Activated CD8-positive, alpha-beta T cell treated with anti-CD3 and anti-CD28 coated beads, Interleukin-2, amount 10 ng/mL, durations not matched to agents 7 days and 5 days (primary cell): ENCODE measurements around the gene ALPK1. TPM values are rescaled to one million over a fixed set of nuclear protein-coding genes. Genes with fewer than 3 reads are reported as not detected.

Source experiments
- ATAC-seq: fragments of 150-1000 bp; cut with Tn5 transposase; one replicate; pipeline ENCODE4 v1.10.0; 2021; ENCODE audit warnings: moderate library complexity
- CTCF ChIA-PET: fragments of 350-600 bp; sonication (Branson Sonifier 250); formaldehyde crosslinking; loops from one replicate; lab custom pipeline; 2021; ENCODE audit warnings: antibody characterized with exemption; lab: Charles Lee
- POLR2A ChIA-PET: fragments of 350-600 bp; sonication (Branson Sonifier 250); formaldehyde crosslinking; loops from one replicate; lab custom pipeline; 2021; ENCODE audit warnings: antibody characterized with exemption; lab: Charles Lee
- DNase-seq: peaks from one replicate; pipeline ENCODE4 v3.0.0-alpha.2; 2020
- H3K27ac Mint-ChIP-seq: one replicate; pipeline ENCODE4 v1.8.0; 2021; ENCODE audit warnings: mild to moderate bottlenecking, mixed read lengths
- H3K27me3 Mint-ChIP-seq: one replicate; pipeline ENCODE4 v1.8.0; 2021; ENCODE audit warnings: low read depth, mixed read lengths
- H3K36me3 Mint-ChIP-seq: one replicate; pipeline ENCODE4 v1.8.0; 2021; ENCODE audit warnings: low read depth, mixed read lengths
- H3K4me1 Mint-ChIP-seq: one replicate; pipeline ENCODE4 v1.8.0; 2021; ENCODE audit warnings: low read depth, mixed read lengths
- H3K4me3 Mint-ChIP-seq: one replicate; pipeline ENCODE4 v1.8.0; 2021; ENCODE audit warnings: mild to moderate bottlenecking, mixed read lengths
- H3K9me3 Mint-ChIP-seq: one replicate; pipeline ENCODE4 v1.8.0; 2022; ENCODE audit warnings: mixed read lengths; ENCODE audit not compliant: insufficient read depth
- total RNA-seq, 2 experiments: library from RNA; stranded (reverse); gene quantifications; one replicate each; pipeline ENCODE4 v1.2.3, GENCODE V29; 2021

ALPK1 gene
- total RNA-seq, 2 experiments from 2014 or later: 11.8 to 14.1 TPM

DNA sequence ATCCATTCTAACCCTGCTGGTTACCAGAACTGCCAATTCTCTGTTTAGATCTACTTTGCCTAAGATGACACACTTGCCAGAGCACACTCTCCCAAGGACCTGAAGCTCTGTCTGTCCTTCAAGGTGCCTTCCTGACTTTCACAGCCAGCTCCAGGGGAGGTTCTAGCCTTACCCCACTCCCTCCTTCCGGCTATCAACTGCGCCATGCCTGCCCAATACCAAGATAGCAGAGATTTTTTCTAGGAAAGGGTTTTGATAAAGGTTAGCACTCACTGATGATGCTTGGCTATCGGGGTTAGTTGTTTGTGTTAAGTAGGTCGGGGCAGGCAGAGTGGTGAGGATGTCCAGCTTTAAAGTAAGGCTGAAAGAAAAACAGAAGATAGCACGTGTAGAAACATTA is 14.3 kb downstream of the ALPK1 start:
- ChIA-PET CTCF (interaction anchor here (1.0 to 2.4 kb wide), 4 partner anchors 9 to 454 kb away, joined by 3 to 5 read pairs (median 4); no protein-coding TSS in a partner anchor), POLR2A (interaction anchor here (0.6 kb wide), 2 partner anchors 27 to 348 kb away, joined by 3 to 4 read pairs; no protein-coding TSS in a partner anchor)
- no peak overlapping the region for H3K27ac Mint-ChIP-seq
- H3K27me3 Mint-ChIP-seq: no peaks in the 10 kb centered on the region
- peaks cover 26% of the 10 kb centered on the region for H3K4me1 Mint-ChIP-seq
- peaks cover 13% of the 10 kb centered on the region for H3K36me3 Mint-ChIP-seq
- H3K4me3 Mint-ChIP-seq: no peak overlapping the region
- DNase-seq (no peak), ATAC-seq (no peak)
- no peaks in the 10 kb centered on the region for H3K9me3 Mint-ChIP-seq

DNA sequence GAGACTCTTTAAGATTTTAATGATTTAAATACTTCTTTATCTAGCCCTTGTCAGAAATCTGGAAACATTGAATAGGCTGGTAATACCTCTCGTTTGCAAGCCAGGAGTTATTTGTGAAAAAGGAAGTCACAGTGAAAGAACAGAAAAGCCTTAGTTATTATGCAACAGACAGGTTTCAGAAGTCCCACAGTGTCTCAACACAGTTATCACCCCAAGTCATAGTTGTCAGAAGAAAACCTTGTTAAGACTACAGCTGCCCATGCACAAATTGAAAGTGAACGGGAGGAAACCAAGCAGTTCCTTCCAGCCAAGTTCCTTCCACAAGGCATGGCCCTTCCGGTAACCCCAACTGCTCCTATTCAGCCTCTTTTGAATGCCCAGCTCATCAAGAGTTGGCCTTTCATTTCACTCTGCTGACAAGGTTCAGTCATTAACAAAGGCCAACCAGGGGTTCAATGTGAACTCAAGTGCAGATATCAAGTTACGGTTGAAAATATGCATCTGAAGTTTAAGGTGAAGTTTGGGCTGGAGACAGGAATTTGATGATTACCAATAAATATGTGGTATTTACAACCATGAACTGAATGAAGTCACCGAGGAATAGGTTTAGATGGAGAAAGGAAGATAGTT is 15.6 kb downstream of the ALPK1 start:
- no peaks in the 10 kb centered on the region for H3K9me3 Mint-ChIP-seq
- DNase-seq (no peak), ATAC-seq (no peak)
- no peak overlapping the region for H3K27ac Mint-ChIP-seq
- H3K4me1 Mint-ChIP-seq: peaks cover 21% of the 10 kb centered on the region
- H3K36me3 Mint-ChIP-seq: peaks cover 14% of the 10 kb centered on the region
- no peak overlapping the region for H3K4me3 Mint-ChIP-seq
- ChIA-PET CTCF (interaction anchor here (0.9 to 2.4 kb wide), 3 partner anchors 8 to 27 kb away, joined by 4 to 5 read pairs (median 5); partner anchors contain the start of gene TIFA), POLR2A (no interaction called here)
- no peaks in the 10 kb centered on the region for H3K27me3 Mint-ChIP-seq

DNA sequence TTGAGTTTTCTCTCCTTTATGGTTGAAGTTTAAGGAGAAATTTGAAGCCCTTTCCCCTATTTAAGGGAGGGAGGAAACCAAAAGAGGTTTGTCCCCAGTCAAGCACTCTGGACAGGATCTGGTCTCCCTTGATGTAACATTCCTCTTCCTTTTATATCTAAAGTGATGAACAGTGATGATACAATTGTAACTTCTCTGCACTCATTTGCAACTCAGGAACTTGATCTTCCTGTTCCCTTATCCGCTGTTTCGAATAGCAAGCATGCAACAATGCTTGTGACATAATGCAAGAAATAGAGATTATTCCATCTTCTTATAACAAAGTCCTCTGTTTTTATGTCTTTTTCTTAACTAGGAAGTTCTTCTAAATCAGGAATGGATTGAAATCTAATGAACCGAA is 18.3 kb downstream of the ALPK1 start:
- DNase-seq: no peak
- H3K27ac Mint-ChIP-seq: no peak overlapping the region
- H3K4me3 Mint-ChIP-seq: no peak overlapping the region
- peaks cover 11% of the 10 kb centered on the region for H3K36me3 Mint-ChIP-seq
- POLR2A ChIA-PET: no interaction called here
- no peaks in the 10 kb centered on the region for H3K9me3 Mint-ChIP-seq
- CTCF ChIA-PET: no interaction called here
- no peak for ATAC-seq
- no peaks in the 10 kb centered on the region for H3K27me3 Mint-ChIP-seq
- peaks cover 11% of the 10 kb centered on the region for H3K4me1 Mint-ChIP-seq

DNA sequence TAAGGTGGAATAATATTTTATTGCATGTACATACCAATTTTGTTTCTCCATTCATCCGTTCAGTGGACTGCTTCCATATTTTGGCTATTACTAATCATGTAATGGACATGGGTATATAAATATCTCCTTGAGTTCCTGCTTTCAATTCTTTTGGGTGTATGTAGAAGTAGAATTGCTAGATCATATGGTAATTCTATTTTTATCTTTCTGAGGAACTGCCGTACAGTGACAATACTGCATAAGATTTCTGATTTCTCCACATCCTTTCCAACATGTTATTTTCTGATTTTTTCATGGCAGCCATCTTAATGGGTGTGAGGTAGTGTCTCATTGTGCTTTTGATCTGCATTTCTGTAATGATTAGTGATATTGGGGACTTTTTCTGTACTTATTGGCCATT is 19.2 kb downstream of the ALPK1 start:
- Mint-ChIP-seq H3K27me3 (no peaks in the 10 kb centered on the region), H3K36me3 (peaks cover 11% of the 10 kb centered on the region), H3K27ac (no peak overlapping the region), H3K4me1 (peaks cover 14% of the 10 kb centered on the region), H3K9me3 (no peaks in the 10 kb centered on the region), H3K4me3 (no peak overlapping the region)
- ChIA-PET POLR2A (no interaction called here), CTCF (no interaction called here)
- ATAC-seq: no peak
- no peak for DNase-seq

DNA sequence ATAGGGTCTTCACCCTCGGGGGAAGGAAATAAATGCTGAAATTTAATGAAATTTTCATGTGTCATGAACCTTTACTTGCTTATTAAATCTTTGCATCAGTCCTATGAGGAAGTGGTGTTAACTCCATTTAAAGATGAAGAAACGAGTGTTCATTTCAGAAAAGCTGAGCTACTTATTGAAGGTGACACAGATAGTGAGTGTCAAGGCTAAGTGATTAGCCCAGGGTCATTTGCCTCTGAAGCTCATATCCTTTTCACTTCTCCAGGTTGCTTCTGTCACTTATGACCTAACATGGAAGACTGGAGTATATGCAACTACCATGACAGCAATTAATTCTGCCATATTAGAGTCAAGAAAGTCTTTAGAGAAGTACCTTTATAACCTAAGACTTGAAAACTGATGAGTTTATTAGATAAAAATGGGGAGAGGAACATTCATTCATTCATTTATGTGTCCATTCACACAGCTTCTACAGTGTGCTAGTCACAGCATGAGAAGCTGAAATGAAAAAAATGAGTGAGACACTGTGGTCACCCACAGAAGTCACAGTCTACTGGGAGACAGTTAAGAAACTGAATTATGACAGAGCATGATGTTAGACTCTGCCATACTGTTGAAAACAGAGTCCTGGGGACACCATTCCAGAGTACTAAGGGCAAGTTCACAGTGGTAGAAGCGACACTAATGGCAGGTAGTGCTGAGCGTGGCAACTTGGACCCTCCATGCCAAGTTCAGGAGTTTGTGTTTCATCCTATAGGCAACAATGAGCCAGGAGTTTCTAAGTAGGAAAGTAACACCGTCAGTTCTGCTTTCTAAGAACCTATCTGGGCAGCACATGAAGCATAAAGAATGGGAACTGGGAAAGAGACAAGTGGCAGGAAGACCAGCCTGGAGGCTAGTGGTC is 21.3 kb downstream of the ALPK1 start:
- ChIA-PET POLR2A (interaction anchor here (1.0 kb wide), 1 partner anchor 17 kb away, joined by 3 read pairs; no protein-coding TSS in a partner anchor), CTCF (interaction anchor here (1.7 to 2.5 kb wide), 2 partner anchors 9 to 219 kb away, joined by 4 to 9 read pairs; no protein-coding TSS in a partner anchor)
- no peak for DNase-seq
- H3K4me3 Mint-ChIP-seq: no peak overlapping the region
- H3K27me3 Mint-ChIP-seq: no peaks in the 10 kb centered on the region
- peaks cover 17% of the 10 kb centered on the region for H3K4me1 Mint-ChIP-seq
- H3K36me3 Mint-ChIP-seq: peaks cover 11% of the 10 kb centered on the region
- H3K9me3 Mint-ChIP-seq: no peaks in the 10 kb centered on the region
- no peak for ATAC-seq
- H3K27ac Mint-ChIP-seq: no peak overlapping the region

DNA sequence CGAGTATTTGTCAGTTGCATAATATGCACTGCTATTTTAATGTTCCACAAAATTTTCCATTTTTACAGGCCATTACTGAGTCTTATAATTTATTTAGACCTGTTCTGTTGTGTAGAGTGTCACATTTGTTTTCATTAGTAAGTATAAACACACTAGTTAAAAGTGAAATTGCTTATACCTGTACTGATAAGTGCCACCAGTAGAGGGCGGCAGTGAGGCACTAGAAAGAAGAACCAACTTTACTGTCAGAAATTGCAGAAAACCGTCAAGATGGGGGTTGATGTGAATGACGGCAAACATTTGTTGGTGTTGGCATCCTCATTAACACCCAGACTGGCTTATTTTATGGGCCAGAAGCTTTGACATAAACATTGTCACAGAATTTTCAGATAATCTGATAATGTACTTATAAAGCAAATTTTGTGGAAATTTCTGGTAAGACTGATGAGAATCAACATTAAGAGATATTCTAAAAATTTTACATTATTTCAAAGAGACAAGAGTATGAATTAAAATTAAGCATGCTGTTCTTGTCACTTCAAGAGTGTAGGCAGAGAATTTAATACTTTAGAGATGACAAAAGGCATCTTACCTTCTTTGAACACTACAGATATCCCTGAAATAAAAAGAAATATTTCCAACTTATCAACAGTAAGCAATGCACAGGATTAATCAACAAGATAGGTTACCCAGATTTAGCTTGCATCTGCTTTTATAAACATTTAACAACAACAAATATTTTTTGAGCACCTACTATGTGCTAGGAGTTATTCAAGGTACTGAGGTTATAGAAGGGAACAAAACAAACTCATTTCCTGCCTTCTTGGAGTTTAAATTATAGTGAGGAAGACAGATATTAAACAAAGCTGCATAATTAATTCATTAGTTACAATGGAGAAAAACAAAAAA is 24.9 kb downstream of the ALPK1 start:
- CTCF ChIA-PET: interaction anchor here (0.6 to 2.3 kb wide), 24 partner anchors 10 to 616 kb away, joined by 3 to 10 read pairs (median 4); partner anchors contain the start of genes ALPK1 and TIFA
- no peak overlapping the region for H3K27ac Mint-ChIP-seq
- POLR2A ChIA-PET: no interaction called here
- no peak overlapping the region for H3K4me3 Mint-ChIP-seq
- DNase-seq (peak; percentile 89), ATAC-seq (peak; percentile 76)
- no peaks in the 10 kb centered on the region for H3K9me3 Mint-ChIP-seq
- peaks cover 2% of the 10 kb centered on the region for H3K36me3 Mint-ChIP-seq
- no peaks in the 10 kb centered on the region for H3K27me3 Mint-ChIP-seq
- H3K4me1 Mint-ChIP-seq: peaks cover 17% of the 10 kb centered on the region

DNA sequence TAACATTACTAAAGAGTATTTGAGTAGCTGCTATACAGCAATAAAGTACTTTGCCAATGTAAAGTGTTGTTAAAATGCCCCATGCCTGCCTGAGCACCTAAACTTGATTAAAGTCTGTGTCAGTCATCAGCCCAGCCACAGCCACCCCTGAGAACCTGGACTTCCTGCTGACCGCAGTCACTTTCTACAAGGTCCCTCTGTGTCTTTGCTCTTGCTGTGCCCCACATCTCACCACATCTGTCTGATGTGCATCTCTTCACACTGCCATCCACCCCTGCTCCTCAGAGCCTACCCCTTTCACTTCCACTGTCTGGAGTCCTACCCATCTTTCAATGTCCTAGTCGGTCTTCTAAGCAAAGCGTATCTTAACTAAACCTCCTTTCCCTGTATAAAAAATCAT is 25.7 kb downstream of the ALPK1 start:
- DNase-seq (no peak), ATAC-seq (no peak)
- H3K4me1 Mint-ChIP-seq: peaks cover 17% of the 10 kb centered on the region
- H3K27ac Mint-ChIP-seq: no peak overlapping the region
- no peaks in the 10 kb centered on the region for H3K27me3 Mint-ChIP-seq
- CTCF ChIA-PET: interaction anchor here (0.6 to 2.3 kb wide), 14 partner anchors 13 to 281 kb away, joined by 3 to 8 read pairs (median 4); partner anchors contain the start of gene ALPK1
- POLR2A ChIA-PET: no interaction called here
- no peak overlapping the region for H3K4me3 Mint-ChIP-seq
- H3K36me3 Mint-ChIP-seq: no peaks in the 10 kb centered on the region
- H3K9me3 Mint-ChIP-seq: no peaks in the 10 kb centered on the region

DNA sequence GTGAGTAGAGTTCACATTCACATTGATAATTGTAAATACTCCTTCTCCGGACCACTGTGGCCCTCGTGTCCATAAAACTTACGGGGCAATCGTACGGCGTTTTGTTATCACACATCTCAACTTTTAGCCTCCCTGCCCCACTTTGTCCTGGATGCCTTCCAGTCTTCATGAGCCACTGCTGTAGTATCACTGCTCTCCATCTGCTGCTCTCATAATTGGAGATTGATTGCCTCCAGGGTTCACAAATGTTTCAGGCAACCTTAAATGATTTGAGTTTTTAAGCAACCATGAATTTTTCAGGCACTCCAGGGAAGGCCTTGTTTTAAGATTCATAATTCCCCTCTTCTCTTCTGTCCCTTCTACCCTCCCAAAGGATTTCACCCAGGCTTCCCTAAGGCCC is 28.4 kb downstream of the ALPK1 start:
- POLR2A ChIA-PET: no interaction called here
- Mint-ChIP-seq H3K9me3 (no peaks in the 10 kb centered on the region), H3K4me3 (no peak overlapping the region), H3K4me1 (peaks cover 10% of the 10 kb centered on the region), H3K27ac (no peak overlapping the region), H3K36me3 (no peaks in the 10 kb centered on the region), H3K27me3 (no peaks in the 10 kb centered on the region)
- CTCF ChIA-PET: interaction anchor here (1.9 kb wide), 1 partner anchor 199 kb away, joined by 7 read pairs; no protein-coding TSS in a partner anchor
- ATAC-seq (no peak), DNase-seq (no peak)

DNA sequence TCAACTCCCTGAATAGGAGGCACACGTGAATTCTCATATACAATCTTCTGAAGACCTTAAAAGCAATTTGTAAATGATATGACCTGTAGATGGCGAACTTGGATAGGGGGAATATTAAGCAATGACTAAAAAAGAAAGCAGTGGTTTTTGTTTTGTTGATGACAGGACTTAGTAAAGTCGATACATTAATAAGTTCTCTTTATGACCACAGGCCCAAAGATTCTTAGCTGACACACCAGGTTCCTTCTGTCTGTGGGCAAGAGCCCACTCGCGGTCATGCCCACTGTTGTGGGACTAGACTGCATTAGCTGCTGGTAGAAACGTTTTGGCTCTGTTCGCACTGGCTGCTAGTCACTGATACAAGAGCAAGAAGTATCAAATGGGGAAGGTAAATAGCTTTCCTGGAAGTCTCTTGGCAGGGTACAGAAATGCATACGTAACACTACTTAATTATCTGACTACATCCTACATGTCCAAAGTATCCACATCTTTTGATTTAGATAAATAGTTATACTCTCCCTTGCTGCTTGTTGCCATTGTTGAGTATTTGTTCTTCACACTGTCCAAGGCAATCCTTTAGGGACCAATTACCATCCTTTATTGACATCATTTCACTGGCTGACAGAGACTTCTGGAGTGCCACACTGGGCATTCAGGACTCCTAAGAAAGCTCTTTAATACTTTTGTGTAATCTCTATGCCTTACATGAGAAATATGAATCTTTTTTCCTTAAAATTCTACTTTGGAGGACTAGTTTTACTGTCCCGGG is 31.0 kb downstream of the ALPK1 start:
- DNase-seq (no peak), ATAC-seq (peak; percentile 55)
- no peak overlapping the region for H3K4me3 Mint-ChIP-seq
- H3K4me1 Mint-ChIP-seq: no peaks in the 10 kb centered on the region
- no peak overlapping the region for H3K27ac Mint-ChIP-seq
- H3K9me3 Mint-ChIP-seq: no peaks in the 10 kb centered on the region
- H3K27me3 Mint-ChIP-seq: no peaks in the 10 kb centered on the region
- POLR2A ChIA-PET: no interaction called here
- CTCF ChIA-PET: interaction anchor here (0.7 to 5.6 kb wide), 19 partner anchors 12 to 434 kb away, joined by 3 to 54 read pairs (median 4); partner anchors contain the start of gene NEUROG2
- H3K36me3 Mint-ChIP-seq: no peaks in the 10 kb centered on the region

DNA sequence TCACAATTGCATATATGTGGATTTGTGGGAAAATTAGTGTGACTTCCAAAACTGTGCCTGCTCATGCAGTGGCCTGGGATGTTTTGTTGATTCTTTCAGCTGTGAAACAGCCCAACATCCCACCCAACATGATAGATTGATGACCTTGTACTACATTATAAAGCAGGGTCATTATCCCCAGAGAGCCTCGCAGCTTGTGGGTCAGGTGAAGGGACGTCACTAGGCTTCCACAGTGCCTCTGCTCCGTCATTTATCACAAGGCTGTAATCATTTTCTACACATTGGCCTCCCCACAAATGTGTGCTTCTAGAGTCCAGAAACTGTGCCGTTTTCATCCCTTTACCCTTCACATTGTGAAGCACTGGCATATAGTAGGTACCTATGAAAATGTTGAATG is 31.6 kb downstream of the ALPK1 start:
- no peaks in the 10 kb centered on the region for H3K27me3 Mint-ChIP-seq
- no peak overlapping the region for H3K27ac Mint-ChIP-seq
- no peak overlapping the region for H3K4me3 Mint-ChIP-seq
- ATAC-seq (no peak), DNase-seq (no peak)
- ChIA-PET POLR2A (no interaction called here), CTCF (interaction anchor here (0.7 to 5.6 kb wide), 17 partner anchors 8 to 433 kb away, joined by 3 to 54 read pairs (median 4); partner anchors contain the start of gene NEUROG2)
- no peaks in the 10 kb centered on the region for H3K9me3 Mint-ChIP-seq
- H3K4me1 Mint-ChIP-seq: no peaks in the 10 kb centered on the region
- no peaks in the 10 kb centered on the region for H3K36me3 Mint-ChIP-seq
